IMR-90 (cell line): ENCODE measurements around the gene CELA2A.

Experiments used
- CEBPB ChIP-seq: IDR thresholded peaks from 2 replicates; pipeline ENCODE4 v1.6.1; 2012; ENCODE audit warnings: low read depth, low read length, improper control_type of control experiment
- CHD1 ChIP-seq: IDR thresholded peaks from 2 replicates; pipeline ENCODE4 v1.6.1; 2012; ENCODE audit warnings: low read depth, low read length, improper control_type of control experiment
- MAZ ChIP-seq: IDR thresholded peaks from 2 replicates; pipeline ENCODE4 v1.6.1; 2012; ENCODE audit warnings: low read depth, mild to moderate bottlenecking, low read length, improper control_type of control experiment, moderate library complexity, borderline replicate concordance
- POLR2A ChIP-seq: IDR thresholded peaks from 2 replicates; pipeline ENCODE4 v1.6.1; 2012; ENCODE audit warnings: mild to moderate bottlenecking, low read depth, low read length
- TF ChIP-seq, protein P1 (sequence below): conservative IDR thresholded peaks from 2 replicates; pipeline ENCODE4 v1.5.1; 2012; ENCODE audit warnings: mild to moderate bottlenecking, low read depth, low read length, improper control_type of control experiment
- TF ChIP-seq, protein P2 (sequence below): fragments of 150-350 bp; IDR thresholded peaks from 2 replicates; pipeline ENCODE4 v1.6.1; 2016; ENCODE audit warnings: low read depth, mild to moderate bottlenecking, low read length, moderate library complexity, borderline replicate concordance

DNA sequence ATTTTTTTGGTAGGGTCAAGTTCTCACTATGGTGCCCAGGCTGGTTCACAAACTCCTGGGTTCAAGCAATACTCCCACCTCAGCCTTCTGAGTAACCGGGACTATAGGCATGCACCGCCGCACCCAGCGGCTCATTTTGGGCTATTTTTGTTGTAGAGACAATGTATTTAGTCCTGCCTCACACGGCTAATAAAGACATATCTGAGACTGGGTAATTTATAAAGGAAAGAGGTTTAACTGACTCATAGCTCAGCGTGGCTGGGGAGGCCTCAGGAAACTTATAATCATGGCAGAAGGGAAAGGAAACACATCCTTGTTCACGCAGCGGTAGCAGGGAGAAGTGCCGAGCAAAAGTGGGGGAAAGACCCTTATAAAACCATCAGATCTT is 4.2 kb downstream of the CELA2A start:
- TF ChIP-seq POLR2A (no peak), CEBPB (no peak), MAZ (no peak), CHD1 (no peak)
- TF ChIP-seq, protein P1, sequence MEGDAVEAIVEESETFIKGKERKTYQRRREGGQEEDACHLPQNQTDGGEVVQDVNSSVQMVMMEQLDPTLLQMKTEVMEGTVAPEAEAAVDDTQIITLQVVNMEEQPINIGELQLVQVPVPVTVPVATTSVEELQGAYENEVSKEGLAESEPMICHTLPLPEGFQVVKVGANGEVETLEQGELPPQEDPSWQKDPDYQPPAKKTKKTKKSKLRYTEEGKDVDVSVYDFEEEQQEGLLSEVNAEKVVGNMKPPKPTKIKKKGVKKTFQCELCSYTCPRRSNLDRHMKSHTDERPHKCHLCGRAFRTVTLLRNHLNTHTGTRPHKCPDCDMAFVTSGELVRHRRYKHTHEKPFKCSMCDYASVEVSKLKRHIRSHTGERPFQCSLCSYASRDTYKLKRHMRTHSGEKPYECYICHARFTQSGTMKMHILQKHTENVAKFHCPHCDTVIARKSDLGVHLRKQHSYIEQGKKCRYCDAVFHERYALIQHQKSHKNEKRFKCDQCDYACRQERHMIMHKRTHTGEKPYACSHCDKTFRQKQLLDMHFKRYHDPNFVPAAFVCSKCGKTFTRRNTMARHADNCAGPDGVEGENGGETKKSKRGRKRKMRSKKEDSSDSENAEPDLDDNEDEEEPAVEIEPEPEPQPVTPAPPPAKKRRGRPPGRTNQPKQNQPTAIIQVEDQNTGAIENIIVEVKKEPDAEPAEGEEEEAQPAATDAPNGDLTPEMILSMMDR = no peak
- TF ChIP-seq, protein P2, sequence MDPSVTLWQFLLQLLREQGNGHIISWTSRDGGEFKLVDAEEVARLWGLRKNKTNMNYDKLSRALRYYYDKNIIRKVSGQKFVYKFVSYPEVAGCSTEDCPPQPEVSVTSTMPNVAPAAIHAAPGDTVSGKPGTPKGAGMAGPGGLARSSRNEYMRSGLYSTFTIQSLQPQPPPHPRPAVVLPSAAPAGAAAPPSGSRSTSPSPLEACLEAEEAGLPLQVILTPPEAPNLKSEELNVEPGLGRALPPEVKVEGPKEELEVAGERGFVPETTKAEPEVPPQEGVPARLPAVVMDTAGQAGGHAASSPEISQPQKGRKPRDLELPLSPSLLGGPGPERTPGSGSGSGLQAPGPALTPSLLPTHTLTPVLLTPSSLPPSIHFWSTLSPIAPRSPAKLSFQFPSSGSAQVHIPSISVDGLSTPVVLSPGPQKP = no peak
